Endothelial cell of umbilical vein (primary cell): ENCODE measurements around the gene NKAIN4. TPM values are rescaled to one million over a fixed set of nuclear protein-coding genes. Genes with fewer than 3 reads are reported as not detected.

ENCODE experiments used
- BruUV-seq: library from RNA; stranded (reverse); fragments of 400-500 nt; replicated peaks from 2 replicates; lab custom pipeline; 2021; lab: Mats Ljungman, UMichigan
- CTCF ChIA-PET: fragments of 300-600, 350-600 bp; sonication (Branson Sonifier 250); formaldehyde crosslinking; loops from one replicate; lab custom pipeline; 2021; ENCODE audit warnings: antibody characterized with exemption, inconsistent platforms; lab: Charles Lee
- POLR2A ChIA-PET: fragments of 300-600, 350-600 bp; sonication (Branson Sonifier 250); formaldehyde crosslinking; loops from one replicate; lab custom pipeline; 2021; ENCODE audit warnings: antibody characterized with exemption, inconsistent platforms; lab: Charles Lee
- DNase-seq: peaks from one replicate; pipeline ENCODE4 v3.0.0-alpha.2; 2011; ENCODE audit warnings: low read depth, low spot score
- FAIRE-seq: peaks from 2 replicates; lab custom pipeline; 2011; peaks lifted over from hg19 to GRCh38; lab: Jason Lieb, UNC
- H2AFZ ChIP-seq: 2 replicates; pipeline ENCODE4 v1.6.0; 2012; ENCODE audit warnings: low read depth, low read length, control low read depth, inconsistent platforms
- H3K27ac ChIP-seq: 2 replicates; pipeline ENCODE4 v1.5.1; 2011; ENCODE audit warnings: low read depth, mild to moderate bottlenecking, control low read depth, low read length, moderate library complexity; ENCODE audit not compliant: insufficient read depth
- H3K27me3 ChIP-seq, 2 experiments: 2 replicates each; pipeline versions ENCODE4 v1.6.0 to v1.6.1; 2011; ENCODE audit warnings: low read length in 2 of 2, mixed read lengths in 1 of 2; ENCODE audit not compliant: control insufficient read depth in 2 of 2, insufficient read depth in 2 of 2
- H3K36me3 ChIP-seq, 2 experiments: 2 replicates in 1 of 2; 3 replicates in 1 of 2; pipeline ENCODE4 v1.5.1; 2011; ENCODE audit warnings: low read length in 2 of 2, mild to moderate bottlenecking in 1 of 2, moderate library complexity in 1 of 2; ENCODE audit not compliant: control insufficient read depth in 2 of 2, insufficient read depth in 2 of 2; ENCODE audit errors: extremely low read depth in 1 of 2
- H3K4me1 ChIP-seq: 3 replicates; pipeline ENCODE4 v1.5.1; 2011; ENCODE audit warnings: mild to moderate bottlenecking, low read length; ENCODE audit not compliant: control insufficient read depth, insufficient read depth; ENCODE audit errors: extremely low read depth
- H3K4me2 ChIP-seq: 2 replicates; pipeline ENCODE4 v1.6.1; 2011; ENCODE audit warnings: low read length, control low read depth, mixed read lengths; ENCODE audit not compliant: insufficient read depth
- H3K4me3 ChIP-seq, 3 experiments: fragments of 200-600 bp in 1 of 3; sonication (generic), shearing (Covaris generic) in 1 of 3; replicated peaks in 1 of 3; 2 replicates each; pipeline ENCODE4 v1.5.1; 2011 to 2016; ENCODE audit warnings: control low read depth in 3 of 3, low read length in 3 of 3, mild to moderate bottlenecking in 2 of 3, inconsistent platforms in 1 of 3, low read depth in 1 of 3, moderate library complexity in 1 of 3; ENCODE audit not compliant: insufficient read depth in 1 of 3
- H3K79me2 ChIP-seq: 2 replicates; pipeline ENCODE4 v1.6.0; 2012; ENCODE audit warnings: low read length, inconsistent platforms; ENCODE audit not compliant: control insufficient read depth, insufficient read depth
- H3K9ac ChIP-seq: replicated peaks from 2 replicates; pipeline ENCODE3; 2011; ENCODE audit warnings: low read length, control low read depth; ENCODE audit not compliant: insufficient read depth; ENCODE audit errors: extremely low read depth
- H3K9me1 ChIP-seq: replicated peaks from 3 replicates; pipeline ENCODE4 v1.6.0; 2011; ENCODE audit warnings: mild to moderate bottlenecking, low read length; ENCODE audit not compliant: control insufficient read depth, insufficient read depth; ENCODE audit errors: extremely low read depth
- H3K9me3 ChIP-seq: replicated peaks from 2 replicates; pipeline ENCODE4 v1.5.1; 2012; ENCODE audit warnings: low read length, inconsistent platforms; ENCODE audit not compliant: control insufficient read depth, insufficient read depth
- H4K20me1 ChIP-seq: replicated peaks from 2 replicates; pipeline ENCODE3; 2011; ENCODE audit warnings: mild to moderate bottlenecking, low read length; ENCODE audit not compliant: control insufficient read depth, insufficient read depth; ENCODE audit errors: extremely low read depth
- CTCF ChIP-seq, 2 donors: IDR thresholded peaks; 1 replicate in 1 of 2; 2 replicates in 1 of 2; pipeline ENCODE4 v1.5.1; 2011; ENCODE audit warnings: low read length in 2 of 2, mild to moderate bottlenecking in 2 of 2, moderate library complexity in 2 of 2, control low read depth in 1 of 2, inconsistent platforms in 1 of 2, low read depth in 1 of 2; ENCODE audit not compliant: insufficient read depth in 1 of 2; ENCODE audit errors: extremely low read depth in 1 of 2
- FOS ChIP-seq: IDR thresholded peaks from 2 replicates; pipeline ENCODE4 v1.6.1; 2011; ENCODE audit warnings: mild to moderate bottlenecking, low read length, moderate library complexity, borderline replicate concordance; ENCODE audit not compliant: insufficient read depth
- GATA2 ChIP-seq: IDR thresholded peaks from 2 replicates; pipeline ENCODE4 v1.7.0; 2011; ENCODE audit warnings: low read depth, mild to moderate bottlenecking, moderate library complexity, mixed read lengths, low read length; ENCODE audit not compliant: insufficient read length, insufficient read depth
- JUN ChIP-seq: IDR thresholded peaks from 2 replicates; pipeline ENCODE4 v1.6.1; 2011; ENCODE audit warnings: borderline replicate concordance, low read depth; ENCODE audit not compliant: insufficient read length, insufficient read depth
- MAX ChIP-seq: IDR thresholded peaks from 2 replicates; pipeline ENCODE4 v1.6.1; 2011; ENCODE audit not compliant: insufficient read depth, insufficient read length
- MYC ChIP-seq: IDR thresholded peaks from one replicate; pipeline ENCODE4 v1.6.1; 2011; ENCODE audit warnings: mild to moderate bottlenecking, low read depth, low read length
- POLR2A ChIP-seq: IDR thresholded peaks from 2 replicates; pipeline ENCODE4 v1.6.1; 2012; ENCODE audit warnings: low read depth, mild to moderate bottlenecking, control low read depth, low read length
- POLR2AphosphoS5 ChIP-seq: IDR thresholded peaks from 2 replicates; pipeline ENCODE4 v1.6.1; 2012; ENCODE audit warnings: low read depth, mild to moderate bottlenecking, control low read depth, low read length, moderate library complexity; ENCODE audit not compliant: insufficient read depth
- dilution Hi-C: fragments of 300-500 bp; cut with MboI; formaldehyde crosslinking; loops from one replicate; pipeline ENCODE4 v1.15.0; 2019; ENCODE audit warnings: low sequenced_read_pairs; ENCODE audit not compliant: extremely low pct_ligation_motif_present
- intact Hi-C: fragments of 100-400 bp; cut with micrococcal nuclease; formaldehyde crosslinking; loops from one replicate; pipeline ENCODE4 v1.10.0; 2022
- polyA plus RNA-seq, 4 experiments: library from polyadenylated mRNA; depleted of rRNA in 3 of 4; stranded (reverse) in 3 of 4; unstranded in 1 of 4; fragments of >200 nt; gene quantifications; 2 replicates each; pipeline versions ENCODE4 v1.2.1 to v1.2.3, GENCODE V29; 2011 to 2012; ENCODE audit warnings: missing spikeins in 1 of 4
- total RNA-seq: library from RNA; stranded (reverse); gene quantifications from 2 replicates; pipeline ENCODE4 v1.2.3, GENCODE V29; 2021

NKAIN4 gene
- total and polyA plus RNA-seq, 2 donors (not counting 3 experiments of a cell fraction or from before 2014, with no cell fraction given), result 0.04 TPM; not detected in 1

- intact Hi-C loops (no loop called here), dilution Hi-C loops (no loop called here)
- ChIA-PET POLR2A (no interaction called here), CTCF (interaction anchor here (1.6 to 1.7 kb wide), 2 partner anchors 20 to 21 kb away, joined by 5 to 10 read pairs; no protein-coding TSS in a partner anchor)
- H3K4me2 ChIP-seq, result no peak overlapping the region
- no peaks in the 10 kb centered on the region for H3K9me1 ChIP-seq
- H3K4me1 ChIP-seq, result no peaks in the 10 kb centered on the region
- H3K27ac ChIP-seq, result no peak overlapping the region
- H3K36me3 ChIP-seq, result peaks cover 8 to 49% of the 10 kb centered on the region in 2 experiments
- H3K9me3 ChIP-seq, result no peaks in the 10 kb centered on the region
- H2AFZ ChIP-seq, result no peak overlapping the region
- H3K9ac ChIP-seq, result no peak overlapping the region
- BruUV-seq, result no TSS peak
- H4K20me1 ChIP-seq, result peaks cover 4% of the 10 kb centered on the region
- peaks cover 89% of the 10 kb centered on the region for H3K79me2 ChIP-seq
- no peak for DNase-seq
- FAIRE-seq, result no peak
- H3K27me3 ChIP-seq, result no peaks in the 10 kb centered on the region
- TF ChIP-seq FOS, result no peak
- TF ChIP-seq MAX, result no peak
- TF ChIP-seq CTCF (IDR thresholded peaks at IDR 0.05; ENCODE audit: extremely low read depth in 1 of 2, insufficient read depth in 1 of 2, low read depth in 1 of 2, low read length in 2 of 2), result no peak
- no peak for TF ChIP-seq POLR2A
- TF ChIP-seq POLR2AphosphoS5, result no peak
- TF ChIP-seq GATA2, result no peak
- TF ChIP-seq MYC, result no peak
- TF ChIP-seq JUN, result no peak
- no peak overlapping the region for H3K4me3 ChIP-seq
Observed at GRCh38 chr20:63202811-63203526, 51.3 kb downstream of the NKAIN4 start.
